Suprapubic skin (tissue), 3 donors: ENCODE measurements around the gene TOR1A.

Source experiments
- CTCF ChIP-seq, 2 donors: fragments of 200-600 bp in 1 of 2; fragments of 450-650 bp in 1 of 2; sonication (generic) in 1 of 2; IDR thresholded peaks; one replicate each; pipeline ENCODE4 v1.5.1; 2016 to 2019; ENCODE audit warnings: antibody characterized with exemption in 2 of 2, mild to moderate bottlenecking in 1 of 2, moderate library complexity in 1 of 2
- POLR2A ChIP-seq, 2 donors: fragments of 450-650 bp; IDR thresholded peaks; one replicate each; pipeline ENCODE4 v1.6.1; 2017; ENCODE audit warnings: antibody characterized with exemption in 2 of 2, mild to moderate bottlenecking in 2 of 2, moderate library complexity in 2 of 2

- no peak for TF ChIP-seq CTCF (IDR thresholded peaks at IDR 0.05)
- no peak for TF ChIP-seq POLR2A (IDR thresholded peaks at IDR 0.05)
These were observed 25.0 kb downstream of the TOR1A start for GRCh38 chr9:129798973-129799372.
